ENCODE results near the gene TMEM72. TPM values are rescaled to one million over a fixed set of nuclear protein-coding genes. Genes with fewer than 3 reads are reported as not detected.

TMEM72 gene
- total RNA-seq, 1 experiment from 2014 or later = not detected

DNA sequence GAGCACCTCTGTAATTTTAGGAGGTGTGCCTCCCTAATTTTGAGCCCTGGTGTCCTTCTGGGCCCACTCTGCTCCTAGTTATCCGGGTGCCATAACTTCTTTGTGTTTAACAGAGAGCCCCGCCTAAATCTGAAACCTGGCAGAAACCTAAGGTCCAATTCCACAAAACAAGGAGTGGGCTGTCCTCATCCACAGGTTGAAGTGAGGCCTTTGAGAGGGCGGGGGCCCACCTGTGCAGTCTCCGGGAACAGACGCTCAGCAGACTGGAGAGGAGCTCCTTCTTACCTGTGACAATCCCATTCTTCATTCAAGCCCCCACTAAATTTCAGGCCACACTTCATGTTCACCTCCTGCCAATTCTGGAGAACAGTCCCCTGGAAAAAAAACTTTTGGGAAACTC is 10.9 kb downstream of the TMEM72 start:
- H3K9me2 ChIP-seq (ENCODE audit: insufficient read depth) = no peaks in the 10 kb centered on the region
- DNase-seq (ENCODE audit: low read depth, low spot score) (no peak), ATAC-seq (no peak)
- H3K9me3 ChIP-seq (ENCODE audit: control insufficient read depth in 1 of 2, insufficient read depth in 1 of 2, low read depth in 1 of 2, low read length in 2 of 2) = no peaks in the 10 kb centered on the region
- no peak for TF ChIP-seq RAD21 (IDR thresholded peaks at IDR 0.05; ENCODE audit: low read depth)
- TF ChIP-seq ZNF274 (IDR thresholded peaks at IDR 0.05; ENCODE audit: low read depth, low read length) = no peak
- no peak for TF ChIP-seq ELF1 (IDR thresholded peaks at IDR 0.05; ENCODE audit: borderline replicate concordance, low read depth)
- no peak for TF ChIP-seq YY1 (IDR thresholded peaks at IDR 0.05; ENCODE audit: extremely low read depth, insufficient replicate concordance, low read depth, low read length)
- no peak for TF ChIP-seq JUND (IDR thresholded peaks at IDR 0.05)
- TF ChIP-seq, protein P1, sequence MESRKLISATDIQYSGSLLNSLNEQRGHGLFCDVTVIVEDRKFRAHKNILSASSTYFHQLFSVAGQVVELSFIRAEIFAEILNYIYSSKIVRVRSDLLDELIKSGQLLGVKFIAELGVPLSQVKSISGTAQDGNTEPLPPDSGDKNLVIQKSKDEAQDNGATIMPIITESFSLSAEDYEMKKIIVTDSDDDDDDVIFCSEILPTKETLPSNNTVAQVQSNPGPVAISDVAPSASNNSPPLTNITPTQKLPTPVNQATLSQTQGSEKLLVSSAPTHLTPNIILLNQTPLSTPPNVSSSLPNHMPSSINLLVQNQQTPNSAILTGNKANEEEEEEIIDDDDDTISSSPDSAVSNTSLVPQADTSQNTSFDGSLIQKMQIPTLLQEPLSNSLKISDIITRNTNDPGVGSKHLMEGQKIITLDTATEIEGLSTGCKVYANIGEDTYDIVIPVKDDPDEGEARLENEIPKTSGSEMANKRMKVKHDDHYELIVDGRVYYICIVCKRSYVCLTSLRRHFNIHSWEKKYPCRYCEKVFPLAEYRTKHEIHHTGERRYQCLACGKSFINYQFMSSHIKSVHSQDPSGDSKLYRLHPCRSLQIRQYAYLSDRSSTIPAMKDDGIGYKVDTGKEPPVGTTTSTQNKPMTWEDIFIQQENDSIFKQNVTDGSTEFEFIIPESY (IDR thresholded peaks at IDR 0.05; ENCODE audit: extremely low read depth, insufficient replicate concordance, low read length) = no peak
- no peak for TF ChIP-seq FOSL1 (IDR thresholded peaks at IDR 0.05; ENCODE audit: low read depth)
- no peak overlapping the region for H3K4me3 ChIP-seq (replicated peaks in 1 of 2; ENCODE audit: low read depth in 1 of 2, low read length in 2 of 2)
- BruUV-seq (replicated peaks) = no TSS peak
- no peaks in the 10 kb centered on the region for H3K4me1 ChIP-seq (ENCODE audit: control insufficient read depth in 1 of 2, insufficient read depth in 2 of 2, low read length in 2 of 2)
- ChIA-PET CTCF (no interaction called here), POLR2A (no interaction called here), RAD21 (ENCODE audit: low non-redundant PET in 1 of 2, low total read pairs in 2 of 2, uncharacterized antibody in 2 of 2, unreplicated experiment in 2 of 2) (no interaction called here)
- no peaks in the 10 kb centered on the region for H3K27me3 ChIP-seq (ENCODE audit: insufficient read depth, low read length)
- H2AFZ ChIP-seq (ENCODE audit: low read depth, low read length, poor library complexity, severe bottlenecking) = no peak overlapping the region
- no peak overlapping the region for H3K27ac ChIP-seq (ENCODE audit: low read depth, low read length)
- H3K9ac ChIP-seq (ENCODE audit: low read length) = no peak overlapping the region
- H3K79me2 ChIP-seq (ENCODE audit: insufficient read depth, low read length) = no peaks in the 10 kb centered on the region
- H3K36me3 ChIP-seq (ENCODE audit: control insufficient read depth in 1 of 2, insufficient read depth in 2 of 2, low read length in 2 of 2) = no peaks in the 10 kb centered on the region
- intact Hi-C loops (cut with micrococcal nuclease) = no loop called here
- no peaks in the 10 kb centered on the region for H4K20me1 ChIP-seq (ENCODE audit: insufficient read depth)
- H3K4me2 ChIP-seq (ENCODE audit: low read length) = no peak overlapping the region

DNA sequence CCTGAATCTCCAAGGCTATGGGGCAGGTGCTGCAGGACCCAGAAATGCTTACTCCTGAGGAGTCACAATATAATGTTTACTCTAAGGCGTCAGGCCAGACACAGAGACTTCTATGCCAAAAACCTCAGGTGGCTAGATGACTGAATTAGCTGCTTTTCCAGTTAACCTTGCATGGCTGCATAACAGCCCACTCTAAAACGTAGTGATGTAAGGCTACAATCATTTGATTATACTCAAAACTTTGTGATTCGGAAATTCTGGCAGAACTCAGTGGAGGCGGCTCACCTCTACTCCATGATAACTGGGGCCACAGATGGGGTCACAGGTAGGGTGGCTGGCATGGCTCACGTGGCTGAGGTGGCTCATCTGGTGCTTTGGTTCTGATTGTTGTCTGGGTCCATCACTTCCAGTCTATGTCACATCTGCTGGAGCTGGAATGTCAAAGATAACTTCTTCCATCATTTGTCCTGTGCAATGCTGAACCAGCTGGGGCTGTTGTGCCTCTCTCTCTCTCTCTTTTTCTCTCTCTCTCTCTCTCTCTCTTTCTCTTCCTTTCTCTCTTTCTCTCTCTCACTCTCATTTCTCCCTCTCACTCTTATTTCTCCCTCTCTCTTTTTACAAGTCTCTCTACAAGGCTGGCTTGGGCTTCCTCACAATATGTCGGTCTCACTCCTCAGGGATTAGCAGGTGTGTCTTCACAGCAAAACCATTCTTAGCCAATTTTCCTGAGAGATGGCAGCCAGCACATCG is 11.8 kb downstream of the TMEM72 start:
- RAD21 ChIA-PET (ENCODE audit: low non-redundant PET in 1 of 2, low total read pairs in 2 of 2, uncharacterized antibody in 2 of 2, unreplicated experiment in 2 of 2) = no interaction called here
- Histone ChIP-seq H4K20me1 (ENCODE audit: insufficient read depth) (no peaks in the 10 kb centered on the region), H3K79me2 (ENCODE audit: insufficient read depth, low read length) (no peaks in the 10 kb centered on the region), H3K4me1 (ENCODE audit: control insufficient read depth in 1 of 2, insufficient read depth in 2 of 2, low read length in 2 of 2) (no peaks in the 10 kb centered on the region), H2AFZ (ENCODE audit: low read depth, low read length, poor library complexity, severe bottlenecking) (no peak overlapping the region), H3K36me3 (ENCODE audit: control insufficient read depth in 1 of 2, insufficient read depth in 2 of 2, low read length in 2 of 2) (no peaks in the 10 kb centered on the region), H3K9ac (ENCODE audit: low read length) (no peak overlapping the region), H3K9me2 (ENCODE audit: insufficient read depth) (no peaks in the 10 kb centered on the region; the same call in 1 of the 2 replicates), H3K4me3 (replicated peaks in 1 of 2; ENCODE audit: low read depth in 1 of 2, low read length in 2 of 2) (no peak overlapping the region), H3K27me3 (ENCODE audit: insufficient read depth, low read length) (no peaks in the 10 kb centered on the region), H3K4me2 (ENCODE audit: low read length) (no peak overlapping the region), H3K9me3 (ENCODE audit: control insufficient read depth in 1 of 2, insufficient read depth in 1 of 2, low read depth in 1 of 2, low read length in 2 of 2) (no peaks in the 10 kb centered on the region), H3K27ac (ENCODE audit: low read depth, low read length) (no peak overlapping the region)
- no TSS peak for BruUV-seq (replicated peaks)
- POLR2A ChIA-PET = no interaction called here
- CTCF ChIA-PET = no interaction called here
- TF ChIP-seq, protein P2, sequence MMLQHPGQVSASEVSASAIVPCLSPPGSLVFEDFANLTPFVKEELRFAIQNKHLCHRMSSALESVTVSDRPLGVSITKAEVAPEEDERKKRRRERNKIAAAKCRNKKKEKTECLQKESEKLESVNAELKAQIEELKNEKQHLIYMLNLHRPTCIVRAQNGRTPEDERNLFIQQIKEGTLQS (IDR thresholded peaks at IDR 0.05) = no peak
- TF ChIP-seq EZH2phosphoT487 (IDR thresholded peaks at IDR 0.05; ENCODE audit: borderline replicate concordance) = no peak
- no peak for TF ChIP-seq TCF7L2 (IDR thresholded peaks at IDR 0.05; ENCODE audit: borderline replicate concordance, extremely low read depth, insufficient read depth, insufficient read length)
- no peak for TF ChIP-seq ZNF274 (IDR thresholded peaks at IDR 0.05; ENCODE audit: low read depth, low read length)
- no peak for TF ChIP-seq CEBPB (IDR thresholded peaks at IDR 0.05; ENCODE audit: low read depth)
- TF ChIP-seq, protein P3, sequence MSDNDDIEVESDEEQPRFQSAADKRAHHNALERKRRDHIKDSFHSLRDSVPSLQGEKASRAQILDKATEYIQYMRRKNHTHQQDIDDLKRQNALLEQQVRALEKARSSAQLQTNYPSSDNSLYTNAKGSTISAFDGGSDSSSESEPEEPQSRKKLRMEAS (IDR thresholded peaks at IDR 0.05) = no peak
- no peak for TF ChIP-seq YY1 (IDR thresholded peaks at IDR 0.05; ENCODE audit: extremely low read depth, insufficient replicate concordance, low read depth, low read length)
- TF ChIP-seq JUND (IDR thresholded peaks at IDR 0.05) = no peak
- DNase-seq (ENCODE audit: low read depth, low spot score) = no peak
- ATAC-seq = no peak
- intact Hi-C loops (cut with micrococcal nuclease) = no loop called here

Measured in HCT116 (cell line).